H9 (cell line): ENCODE results near the gene RORB. TPM values are rescaled to one million over a fixed set of nuclear protein-coding genes. Genes with fewer than 3 reads are reported as not detected.

Experiments used
- DNase-seq: peaks from one replicate; pipeline ENCODE4 v3.0.0-alpha.2; 2017
- H2AFZ ChIP-seq: one replicate; pipeline ENCODE4 v1.6.1; 2013; ENCODE audit warnings: mild to moderate bottlenecking, low read length, control low read depth, moderate library complexity
- H2AK5ac ChIP-seq: 2 replicates; pipeline ENCODE4 v1.6.1; 2013; ENCODE audit warnings: low read length, control low read depth, mixed read lengths; ENCODE audit not compliant: insufficient read length
- H2BK120ac ChIP-seq: one replicate; pipeline ENCODE4 v1.6.1; 2013; ENCODE audit warnings: low read depth, mild to moderate bottlenecking, low read length, control low read depth, inconsistent platforms; ENCODE audit not compliant: poor library complexity, severe bottlenecking
- H2BK12ac ChIP-seq: 2 replicates; pipeline ENCODE4 v1.6.1; 2013; ENCODE audit warnings: low read length, control low read depth, mixed read lengths, low read depth; ENCODE audit not compliant: insufficient read length
- H2BK15ac ChIP-seq: 2 replicates; pipeline ENCODE4 v1.6.1; 2013; ENCODE audit warnings: low read depth, low read length, control low read depth
- H2BK20ac ChIP-seq: one replicate; pipeline ENCODE4 v1.6.1; 2013; ENCODE audit warnings: low read depth, mild to moderate bottlenecking, low read length, control low read depth, inconsistent platforms; ENCODE audit not compliant: poor library complexity, severe bottlenecking
- H2BK5ac ChIP-seq: 2 replicates; pipeline ENCODE4 v1.6.1; 2013; ENCODE audit warnings: low read length, control low read depth, mixed read lengths; ENCODE audit not compliant: insufficient read length
- H3K14ac ChIP-seq: 2 replicates; pipeline ENCODE4 v1.6.1; 2013; ENCODE audit warnings: low read length, control low read depth; ENCODE audit not compliant: insufficient read depth
- H3K18ac ChIP-seq: 2 replicates; pipeline ENCODE4 v1.6.1; 2013; ENCODE audit warnings: low read depth, mild to moderate bottlenecking, mixed read lengths, low read length, control low read depth; ENCODE audit not compliant: insufficient read length
- H3K23ac ChIP-seq: 2 replicates; pipeline ENCODE4 v1.6.1; 2013; ENCODE audit warnings: low read length, control low read depth, mixed read lengths, low read depth; ENCODE audit not compliant: insufficient read length
- H3K23me2 ChIP-seq: 2 replicates; pipeline ENCODE4 v1.6.1; 2013; ENCODE audit warnings: low read depth, mild to moderate bottlenecking, mixed read lengths, low read length, control low read depth; ENCODE audit not compliant: insufficient read length, poor library complexity, severe bottlenecking
- H3K27ac ChIP-seq: 2 replicates; pipeline ENCODE4 v1.5.1; 2013; ENCODE audit warnings: low read length, control low read depth, mixed read lengths, low read depth; ENCODE audit not compliant: insufficient read length
- H3K27me3 ChIP-seq: 2 replicates; pipeline ENCODE4 v1.6.1; 2013; ENCODE audit warnings: low read length, control low read depth, inconsistent platforms; ENCODE audit not compliant: insufficient read depth
- H3K4ac ChIP-seq: 2 replicates; pipeline ENCODE4 v1.6.1; 2013; ENCODE audit warnings: low read depth, mild to moderate bottlenecking, control low read depth, inconsistent platforms, low read length, moderate library complexity
- H3K4me1 ChIP-seq: 2 replicates; pipeline ENCODE4 v1.6.1; 2013; ENCODE audit warnings: low read length, control low read depth, inconsistent platforms; ENCODE audit not compliant: insufficient read depth
- H3K4me2 ChIP-seq: 2 replicates; pipeline ENCODE4 v1.6.1; 2013; ENCODE audit warnings: low read length, control low read depth, mixed read lengths; ENCODE audit not compliant: insufficient read length, insufficient read depth
- H3K56ac ChIP-seq: 2 replicates; pipeline ENCODE4 v1.6.1; 2013; ENCODE audit warnings: low read depth, mild to moderate bottlenecking, mixed read lengths, low read length, control low read depth; ENCODE audit not compliant: insufficient read length
- H3K79me1 ChIP-seq: 2 replicates; pipeline ENCODE4 v1.6.1; 2013; ENCODE audit warnings: low read depth, mild to moderate bottlenecking, moderate library complexity, low read length, control low read depth, inconsistent platforms; ENCODE audit not compliant: insufficient read depth, poor library complexity, severe bottlenecking
- H3K79me2 ChIP-seq: 2 replicates; pipeline ENCODE4 v1.6.1; 2013; ENCODE audit warnings: low read length, control low read depth, inconsistent platforms; ENCODE audit not compliant: insufficient read depth
- H3K9ac ChIP-seq: 2 replicates; pipeline ENCODE4 v1.6.1; 2013; ENCODE audit warnings: low read length, control low read depth, mixed read lengths; ENCODE audit not compliant: insufficient read length; ENCODE audit errors: extremely low read depth
- H3K9me3 ChIP-seq: one replicate; pipeline ENCODE4 v1.6.1; 2013; ENCODE audit warnings: low read depth, low read length, inconsistent platforms; ENCODE audit not compliant: control insufficient read depth
- H3T11ph ChIP-seq: one replicate; pipeline ENCODE4 v1.6.1; 2013; ENCODE audit warnings: mild to moderate bottlenecking, low read length, control low read depth, inconsistent platforms
- H4K20me1 ChIP-seq: one replicate; pipeline ENCODE4 v1.6.1; 2013; ENCODE audit not compliant: control insufficient read depth, insufficient read length, insufficient read depth
- H4K5ac ChIP-seq: 2 replicates; pipeline ENCODE4 v1.6.1; 2013; ENCODE audit warnings: low read depth, mild to moderate bottlenecking, mixed read lengths, low read length, control low read depth; ENCODE audit not compliant: insufficient read length
- H4K8ac ChIP-seq: replicated peaks from 2 replicates; pipeline ENCODE4 v1.6.1; 2013; ENCODE audit warnings: low read length, control low read depth, mixed read lengths, low read depth; ENCODE audit not compliant: insufficient read length
- H4K91ac ChIP-seq: 2 replicates; pipeline ENCODE4 v1.6.1; 2013; ENCODE audit warnings: low read depth, mild to moderate bottlenecking, moderate library complexity, mixed read lengths, low read length, control low read depth; ENCODE audit not compliant: insufficient read length
- H3K27ac Mint-ChIP-seq, 3 experiments: 2 replicates in 2 of 3; 3 replicates in 1 of 3; pipeline ENCODE4 v1.8.0; 2020 to 2021; ENCODE audit warnings: mixed read lengths in 3 of 3, mild to moderate bottlenecking in 1 of 3, moderate library complexity in 1 of 3
- H3K27me3 Mint-ChIP-seq: 2 replicates; pipeline ENCODE4 v1.8.0; 2021; ENCODE audit warnings: low read depth, mild to moderate bottlenecking, moderate library complexity, mixed read lengths
- H3K36me3 Mint-ChIP-seq, 3 experiments: 2 replicates in 2 of 3; 3 replicates in 1 of 3; pipeline ENCODE4 v1.8.0; 2020 to 2021; ENCODE audit warnings: low read depth in 3 of 3, mixed read lengths in 3 of 3; ENCODE audit not compliant: insufficient read depth in 1 of 3
- H3K4me1 Mint-ChIP-seq, 2 experiments: 2 replicates each; pipeline ENCODE4 v1.8.0; 2020; ENCODE audit warnings: mixed read lengths in 2 of 2
- H3K4me3 Mint-ChIP-seq, 2 experiments: 2 replicates in 1 of 2; 3 replicates in 1 of 2; pipeline ENCODE4 v1.8.0; 2020 to 2021; ENCODE audit warnings: mild to moderate bottlenecking in 2 of 2, mixed read lengths in 2 of 2, moderate library complexity in 1 of 2
- H3K9me3 Mint-ChIP-seq, 2 experiments: 2 replicates in 1 of 2; 3 replicates in 1 of 2; pipeline ENCODE4 v1.8.0; 2020; ENCODE audit warnings: mild to moderate bottlenecking in 2 of 2, mixed read lengths in 2 of 2, moderate library complexity in 1 of 2
- whole genome bisulfite sequencing: extraction: QIAGEN DNeasy Blood & Tissue Kit; methylation state at CpG from one replicate; pipeline ENCODE4 v1.1.7; 2013; ENCODE audit warnings: missing lambda C conversion rate, low lambda C conversion rate, mixed read lengths; ENCODE audit not compliant: insufficient read length; ENCODE audit errors: extremely low coverage; 5-methylcytosine and 5-hydroxymethylcytosine counted together
- total RNA-seq: library from RNA; stranded (reverse); gene quantifications from 2 replicates; pipeline ENCODE4 v1.2.1, GENCODE V29; 2021
- TF ChIP-seq, protein P1 (sequence below): fragments of 200-600 bp; sonication (generic); conservative IDR thresholded peaks from 3 replicates; pipeline ENCODE4 v1.8.0; 2021; ENCODE audit warnings: antibody characterized with exemption, mild to moderate bottlenecking

Gene RORB
- total RNA-seq, 1 experiment from 2014 or later = 0.31 TPM

DNA sequence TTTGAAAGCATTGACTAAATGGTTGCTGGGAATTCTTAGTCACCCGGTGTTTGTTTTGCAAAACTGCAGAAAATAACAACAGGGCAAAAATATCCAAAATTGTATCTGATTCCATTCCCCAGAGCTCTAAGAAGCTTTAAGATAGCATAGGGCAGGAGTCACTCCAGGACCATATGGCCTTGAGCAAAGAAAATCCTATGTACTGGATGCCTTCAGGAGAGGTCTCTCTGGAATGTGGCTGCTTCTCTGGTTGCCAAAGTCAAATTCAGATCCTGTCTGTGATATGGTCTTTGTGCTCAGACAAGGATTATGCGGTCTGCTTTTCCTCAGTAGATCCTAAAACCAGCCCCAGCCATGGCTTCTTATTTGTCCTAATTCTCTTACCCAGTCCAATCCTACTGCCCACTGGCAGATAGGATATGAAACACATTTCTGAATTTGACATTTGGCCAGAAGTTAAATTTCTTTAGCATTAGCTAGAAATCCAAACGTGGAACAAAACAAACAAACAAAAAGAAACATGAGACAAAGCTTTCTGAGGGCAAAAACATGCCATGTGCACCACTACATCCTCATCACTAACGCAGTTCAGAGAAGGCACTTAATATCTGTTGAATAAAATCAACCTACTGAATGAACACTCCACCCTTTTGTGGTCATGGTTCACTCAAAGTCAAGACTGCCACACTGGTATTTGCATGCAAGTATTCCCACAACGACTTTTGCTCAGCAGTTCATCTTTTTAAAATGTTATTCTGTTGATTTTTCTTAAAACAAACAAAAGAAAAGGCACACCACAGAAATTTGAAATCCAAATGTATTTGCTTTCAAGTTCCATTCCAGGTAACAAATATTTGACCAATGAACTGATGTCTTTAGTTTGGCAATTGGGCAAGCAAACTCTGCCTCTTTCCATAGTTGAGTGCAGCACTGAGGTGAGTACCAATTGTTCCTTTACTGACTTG is 224.8 kb downstream of the RORB start:
- H4K5ac ChIP-seq = no peak overlapping the region
- H3K9ac ChIP-seq = no peak overlapping the region
- no peaks in the 10 kb centered on the region; the same call in 1 of the 2 replicates for H3K79me2 ChIP-seq
- H3K4ac ChIP-seq = no peak overlapping the region
- no peak overlapping the region for H2AFZ ChIP-seq
- H3K4me1 ChIP-seq = no peaks in the 10 kb centered on the region; the same call in 1 of the 2 replicates
- H3K56ac ChIP-seq = no peak overlapping the region
- no peak overlapping the region for H2BK15ac ChIP-seq
- H4K8ac ChIP-seq = no peak overlapping the region
- Mint-ChIP-seq H3K9me3 (no peaks in the 10 kb centered on the region), H3K4me1 (peaks cover 2 to 8% of the 10 kb centered on the region in 2 experiments; a peak in 1 of 4 replicates), H3K27me3 (no peaks in the 10 kb centered on the region), H3K36me3 (no peaks in the 10 kb centered on the region), H3K27ac (no peak overlapping the region; a peak in 2 of 7 replicates), H3K4me3 (no peak overlapping the region)
- H3K9me3 ChIP-seq = no peaks in the 10 kb centered on the region
- no peak overlapping the region for H3K14ac ChIP-seq
- no peak overlapping the region for H2BK20ac ChIP-seq
- no peaks in the 10 kb centered on the region for H3K23me2 ChIP-seq
- H3K79me1 ChIP-seq = no peaks in the 10 kb centered on the region
- WGBS = no CpG with 5 or more reads among the region's 5 CpGs
- no peak overlapping the region for H3K27ac ChIP-seq
- H2BK120ac ChIP-seq = no peak overlapping the region
- H2BK12ac ChIP-seq = no peak overlapping the region
- TF ChIP-seq, protein P1, sequence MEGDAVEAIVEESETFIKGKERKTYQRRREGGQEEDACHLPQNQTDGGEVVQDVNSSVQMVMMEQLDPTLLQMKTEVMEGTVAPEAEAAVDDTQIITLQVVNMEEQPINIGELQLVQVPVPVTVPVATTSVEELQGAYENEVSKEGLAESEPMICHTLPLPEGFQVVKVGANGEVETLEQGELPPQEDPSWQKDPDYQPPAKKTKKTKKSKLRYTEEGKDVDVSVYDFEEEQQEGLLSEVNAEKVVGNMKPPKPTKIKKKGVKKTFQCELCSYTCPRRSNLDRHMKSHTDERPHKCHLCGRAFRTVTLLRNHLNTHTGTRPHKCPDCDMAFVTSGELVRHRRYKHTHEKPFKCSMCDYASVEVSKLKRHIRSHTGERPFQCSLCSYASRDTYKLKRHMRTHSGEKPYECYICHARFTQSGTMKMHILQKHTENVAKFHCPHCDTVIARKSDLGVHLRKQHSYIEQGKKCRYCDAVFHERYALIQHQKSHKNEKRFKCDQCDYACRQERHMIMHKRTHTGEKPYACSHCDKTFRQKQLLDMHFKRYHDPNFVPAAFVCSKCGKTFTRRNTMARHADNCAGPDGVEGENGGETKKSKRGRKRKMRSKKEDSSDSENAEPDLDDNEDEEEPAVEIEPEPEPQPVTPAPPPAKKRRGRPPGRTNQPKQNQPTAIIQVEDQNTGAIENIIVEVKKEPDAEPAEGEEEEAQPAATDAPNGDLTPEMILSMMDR = no peak
- no peak overlapping the region for H3K4me2 ChIP-seq
- H2AK5ac ChIP-seq = no peak overlapping the region
- H3K27me3 ChIP-seq = no peaks in the 10 kb centered on the region
- no peaks in the 10 kb centered on the region for H4K20me1 ChIP-seq
- H3T11ph ChIP-seq = no peak overlapping the region
- H4K91ac ChIP-seq = no peak overlapping the region
- no peak overlapping the region for H3K23ac ChIP-seq
- no peak overlapping the region for H3K18ac ChIP-seq
- no peak overlapping the region for H2BK5ac ChIP-seq
- no peak for DNase-seq
